ENCODE measurements around the gene TPSG1. TPM values are rescaled to one million over a fixed set of nuclear protein-coding genes. Genes with fewer than 3 reads are reported as not detected.

Gene TPSG1
- total RNA-seq, 1 donor from 2014 or later = not detected

DNA sequence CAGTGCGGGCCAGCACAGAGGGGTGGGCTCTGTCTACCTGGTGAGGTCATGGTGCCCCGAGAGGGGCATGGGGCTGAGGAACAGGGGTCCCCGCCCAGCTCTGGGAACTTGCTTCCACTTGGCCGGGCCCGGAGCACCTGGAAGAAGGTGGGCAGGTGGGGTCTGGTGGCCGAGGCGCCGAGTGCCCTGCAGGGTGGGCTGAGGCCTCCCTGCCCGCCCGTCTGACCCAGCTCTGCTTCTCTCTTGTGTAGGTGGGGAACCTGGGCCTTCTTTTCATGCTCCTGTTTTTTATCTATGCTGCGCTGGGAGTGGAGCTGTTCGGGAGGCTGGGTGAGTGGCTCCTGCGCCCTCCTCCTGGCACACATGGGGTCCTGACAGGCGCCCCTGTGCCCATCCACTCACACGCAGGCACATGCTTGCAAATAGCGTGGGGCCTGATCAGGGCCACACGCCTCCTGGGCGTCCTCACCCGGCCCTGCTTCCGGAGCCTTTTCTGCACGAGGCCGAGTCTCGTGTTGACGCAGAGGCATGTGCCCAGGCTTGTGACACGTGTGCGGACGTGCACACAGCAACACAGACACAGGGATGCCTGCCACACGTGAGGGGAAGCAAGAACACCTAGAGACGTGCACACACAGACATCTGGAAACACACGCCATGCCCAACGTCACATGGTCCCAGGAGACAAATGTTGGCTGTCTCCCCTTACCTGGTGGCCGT is 8.2 kb downstream of the TPSG1 start:
- Histone ChIP-seq H3K4me1 (no peaks in the 10 kb centered on the region), H3K36me3 (no peaks in the 10 kb centered on the region), H3K9me3 (replicated peaks) (no peaks in the 10 kb centered on the region), H3K27ac (replicated peaks) (no peak overlapping the region), H3K27me3 (ENCODE audit: low read depth) (peaks cover 15% of the 10 kb centered on the region), H3K4me3 (no peak overlapping the region)
- intact Hi-C loops (cut with micrococcal nuclease) = no loop called here
- TF ChIP-seq, protein P1, sequence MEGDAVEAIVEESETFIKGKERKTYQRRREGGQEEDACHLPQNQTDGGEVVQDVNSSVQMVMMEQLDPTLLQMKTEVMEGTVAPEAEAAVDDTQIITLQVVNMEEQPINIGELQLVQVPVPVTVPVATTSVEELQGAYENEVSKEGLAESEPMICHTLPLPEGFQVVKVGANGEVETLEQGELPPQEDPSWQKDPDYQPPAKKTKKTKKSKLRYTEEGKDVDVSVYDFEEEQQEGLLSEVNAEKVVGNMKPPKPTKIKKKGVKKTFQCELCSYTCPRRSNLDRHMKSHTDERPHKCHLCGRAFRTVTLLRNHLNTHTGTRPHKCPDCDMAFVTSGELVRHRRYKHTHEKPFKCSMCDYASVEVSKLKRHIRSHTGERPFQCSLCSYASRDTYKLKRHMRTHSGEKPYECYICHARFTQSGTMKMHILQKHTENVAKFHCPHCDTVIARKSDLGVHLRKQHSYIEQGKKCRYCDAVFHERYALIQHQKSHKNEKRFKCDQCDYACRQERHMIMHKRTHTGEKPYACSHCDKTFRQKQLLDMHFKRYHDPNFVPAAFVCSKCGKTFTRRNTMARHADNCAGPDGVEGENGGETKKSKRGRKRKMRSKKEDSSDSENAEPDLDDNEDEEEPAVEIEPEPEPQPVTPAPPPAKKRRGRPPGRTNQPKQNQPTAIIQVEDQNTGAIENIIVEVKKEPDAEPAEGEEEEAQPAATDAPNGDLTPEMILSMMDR (IDR thresholded peaks at IDR 0.05; ENCODE audit: borderline replicate concordance) = no peak
- no peak for DNase-seq

DNA sequence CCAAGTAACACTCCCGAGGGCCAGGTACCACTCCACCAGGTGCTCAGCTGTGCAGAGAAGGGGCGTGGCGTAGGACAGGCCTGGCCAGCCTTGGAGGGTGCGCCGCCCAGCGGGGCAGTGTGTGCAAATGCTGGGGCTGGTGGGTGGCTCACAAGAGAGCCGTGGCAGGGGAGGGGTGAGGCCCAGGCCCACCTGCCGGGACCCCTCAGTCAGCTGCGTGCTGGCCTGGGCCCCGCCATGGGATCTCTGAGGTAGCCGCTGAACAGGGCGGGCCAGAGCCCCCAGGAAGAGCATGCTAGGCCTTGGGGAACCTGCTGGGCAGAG is 8.8 kb downstream of the TPSG1 start:
- H3K4me3 ChIP-seq = no peak overlapping the region
- no peaks in the 10 kb centered on the region for H3K36me3 ChIP-seq
- no peaks in the 10 kb centered on the region for H3K4me1 ChIP-seq
- intact Hi-C loops (cut with micrococcal nuclease) = no loop called here
- peaks cover 15% of the 10 kb centered on the region for H3K27me3 ChIP-seq (ENCODE audit: low read depth)
- DNase-seq = no peak
- no peak overlapping the region for H3K27ac ChIP-seq (replicated peaks)
- TF ChIP-seq, protein P1 (IDR thresholded peaks at IDR 0.05; ENCODE audit: borderline replicate concordance) = no peak
- H3K9me3 ChIP-seq (replicated peaks) = no peaks in the 10 kb centered on the region

DNA sequence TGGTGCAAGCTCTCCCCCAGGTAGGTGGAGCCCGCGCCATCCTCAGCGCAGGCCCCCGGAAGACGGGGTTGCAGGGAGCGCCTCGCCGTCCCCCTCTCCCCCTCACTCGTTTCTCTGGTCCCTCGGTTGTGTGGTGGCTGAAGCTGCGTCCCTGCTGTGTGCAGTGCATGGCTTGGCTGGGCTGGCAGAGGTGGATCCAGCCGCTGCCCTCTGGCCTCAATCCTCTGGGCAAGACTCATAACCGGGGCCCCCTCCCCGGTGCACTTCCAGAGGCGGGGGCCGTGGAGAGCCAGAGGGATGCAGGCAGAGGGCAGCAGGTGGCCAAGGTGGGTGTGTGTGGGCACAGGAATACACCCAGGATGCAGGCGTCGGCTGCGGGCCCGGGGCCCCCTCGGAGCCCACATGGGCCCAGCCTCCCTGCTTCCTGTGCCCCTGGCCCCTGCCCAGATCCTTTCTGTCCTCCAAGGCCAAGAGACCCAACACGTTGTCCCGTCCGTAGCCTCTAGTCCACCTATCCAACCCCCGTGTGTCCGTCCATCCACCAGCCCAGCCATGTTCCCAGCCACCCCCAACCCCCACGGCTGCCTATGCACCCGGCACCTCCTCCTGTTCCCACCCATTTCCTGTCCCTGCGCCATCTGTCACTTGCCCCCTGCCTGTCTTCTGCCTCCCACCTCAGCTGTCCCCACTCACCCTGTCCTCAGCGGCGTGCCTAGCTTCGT is 9.3 kb downstream of the TPSG1 start:
- DNase-seq = no peak
- H3K9me3 ChIP-seq (replicated peaks) = no peaks in the 10 kb centered on the region

DNA sequence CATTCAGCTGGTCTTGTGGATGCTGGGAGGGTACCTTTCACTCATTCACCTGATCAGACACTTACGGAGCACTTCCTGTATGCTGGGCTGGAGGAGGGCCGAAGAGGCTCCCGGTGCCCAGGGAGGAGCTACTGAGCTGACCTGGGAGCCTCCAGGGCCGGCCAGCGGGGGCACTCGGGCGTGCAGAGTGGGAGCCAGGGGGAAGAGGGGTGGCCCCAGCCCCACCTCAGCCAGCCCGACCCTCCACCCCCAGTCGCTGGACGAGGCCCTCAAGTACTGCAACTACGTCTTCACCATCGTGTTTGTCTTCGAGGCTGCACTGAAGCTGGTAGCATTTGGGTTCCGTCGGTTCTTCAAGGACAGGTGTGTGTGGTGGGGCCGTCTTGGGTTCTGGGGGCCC is 10.3 kb downstream of the TPSG1 start:
- peaks cover 25% of the 10 kb centered on the region for H3K27me3 ChIP-seq (ENCODE audit: low read depth)
- TF ChIP-seq, protein P1 (IDR thresholded peaks at IDR 0.05; ENCODE audit: borderline replicate concordance) = no peak
- H3K36me3 ChIP-seq = no peaks in the 10 kb centered on the region
- intact Hi-C loops (cut with micrococcal nuclease) = no loop called here
- no peak overlapping the region for H3K4me3 ChIP-seq
- H3K4me1 ChIP-seq = no peaks in the 10 kb centered on the region
- no peak overlapping the region for H3K27ac ChIP-seq (replicated peaks)
- no peak for DNase-seq
- H3K9me3 ChIP-seq (replicated peaks) = no peaks in the 10 kb centered on the region

More for the DNA sequence above, 9.3 kb downstream of the TPSG1 start:
- peaks cover 18% of the 10 kb centered on the region for H3K27me3 ChIP-seq (ENCODE audit: low read depth)
- intact Hi-C loops (cut with micrococcal nuclease) = no loop called here
- no peak overlapping the region for H3K4me3 ChIP-seq
- TF ChIP-seq, protein P1 (IDR thresholded peaks at IDR 0.05; ENCODE audit: borderline replicate concordance) = no peak
- no peaks in the 10 kb centered on the region for H3K4me1 ChIP-seq
- no peak overlapping the region for H3K27ac ChIP-seq (replicated peaks)
- no peaks in the 10 kb centered on the region for H3K36me3 ChIP-seq

DNA sequence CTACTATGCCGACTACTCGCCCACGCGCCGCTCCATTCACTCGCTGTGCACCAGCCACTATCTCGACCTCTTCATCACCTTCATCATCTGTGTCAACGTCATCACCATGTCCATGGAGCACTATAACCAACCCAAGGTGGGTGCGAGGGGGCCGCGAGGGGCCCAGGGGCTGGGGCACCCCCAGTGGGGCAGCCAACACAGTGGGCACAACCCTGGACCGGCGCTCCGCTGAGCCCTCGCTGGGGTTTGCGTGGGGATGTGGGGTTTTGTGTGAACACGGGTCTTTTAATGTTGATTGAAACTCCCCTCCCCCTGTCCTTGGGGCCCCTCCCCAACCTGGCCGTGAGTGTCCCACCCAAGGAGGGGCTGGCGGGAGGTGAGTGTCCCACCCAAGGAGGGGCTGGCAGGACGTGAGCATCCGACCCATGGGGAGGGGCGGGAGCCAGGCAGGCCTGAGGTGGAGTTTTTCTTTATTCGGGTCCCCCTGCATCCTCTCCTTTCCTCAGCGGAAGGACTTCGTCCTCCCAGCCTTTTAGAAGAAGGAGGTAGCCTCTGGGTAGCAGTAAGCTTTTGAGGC is 11.2 kb downstream of the TPSG1 start:
- intact Hi-C loops (cut with micrococcal nuclease) = no loop called here
- H3K36me3 ChIP-seq = no peaks in the 10 kb centered on the region
- H3K4me3 ChIP-seq = no peak overlapping the region
- peaks cover 30% of the 10 kb centered on the region for H3K27me3 ChIP-seq (ENCODE audit: low read depth)
- H3K4me1 ChIP-seq = no peaks in the 10 kb centered on the region
- TF ChIP-seq, protein P1 (IDR thresholded peaks at IDR 0.05; ENCODE audit: borderline replicate concordance) = no peak
- no peaks in the 10 kb centered on the region for H3K9me3 ChIP-seq (replicated peaks)
- no peak for DNase-seq
- no peak overlapping the region for H3K27ac ChIP-seq (replicated peaks)
